Measurements from ENCODE around the gene TMPRSS9. TPM values are rescaled to one million over a fixed set of nuclear protein-coding genes. Genes with fewer than 3 reads are reported as not detected.

Gene TMPRSS9
- total and polyA plus RNA-seq, 8 donors: 0.09 to 0.84 (median 0.58) TPM

- intact Hi-C loops (cut with DNase I): no loop called here
- FAIRE-seq: no peak
- WGBS, 2 donors: 91 to 93% methylated on average over 37 to 45 of the region's 45 CpGs
- H3K9me3 ChIP-seq: no peaks in the 10 kb centered on the region
- H3K27ac ChIP-seq: no peak overlapping the region
- H3K4me1 ChIP-seq: no peaks in the 10 kb centered on the region
- no peak overlapping the region for H3K4me3 ChIP-seq
- TF ChIP-seq CTCF (IDR thresholded peaks at IDR 0.05): no peak
- ATAC-seq: peak in 2 of 4 donors; percentile 12 to 14
- peak in 2 of 6 donors; percentile 55 to 76 for DNase-seq
- H3K27me3 ChIP-seq: no peaks in the 10 kb centered on the region
- H3K36me3 ChIP-seq: peaks cover 0 to 17% (median 0%) of the 10 kb centered on the region in 3 donors
Measured at GRCh38 chr19:2353159-2353886, 6.7 kb upstream of the TMPRSS9 start.

- FAIRE-seq: no peak
- Histone ChIP-seq H3K4me3 (no peak overlapping the region), H3K36me3 (peaks cover 0 to 17% (median 0%) of the 10 kb centered on the region in 3 donors), H3K4me1 (no peaks in the 10 kb centered on the region), H3K9me3 (no peaks in the 10 kb centered on the region), H3K27me3 (no peaks in the 10 kb centered on the region), H3K27ac (no peak overlapping the region)
- 93 to 94% methylated on average over 34 of the region's 34 CpGs for WGBS, 2 donors
- no peak for ATAC-seq
- no peak for DNase-seq
- no peak for TF ChIP-seq CTCF (IDR thresholded peaks at IDR 0.05)
- intact Hi-C loops (cut with DNase I): no loop called here
Measured at GRCh38 chr19:2353887-2354592, 6.0 kb upstream of the TMPRSS9 start.

- no peak for TF ChIP-seq CTCF (IDR thresholded peaks at IDR 0.05)
- Histone ChIP-seq H3K9me3 (no peaks in the 10 kb centered on the region), H3K27ac (no peak overlapping the region), H3K36me3 (peaks cover 0 to 17% (median 0%) of the 10 kb centered on the region in 3 donors), H3K27me3 (no peaks in the 10 kb centered on the region), H3K4me1 (no peaks in the 10 kb centered on the region), H3K4me3 (no peak overlapping the region)
- WGBS, 2 donors: 90 to 94% methylated on average over 17 of the region's 17 CpGs
- FAIRE-seq: no peak
- DNase-seq: no peak
- intact Hi-C loops (cut with DNase I): no loop called here
- no peak for ATAC-seq
Measured at GRCh38 chr19:2354670-2355069, 5.4 kb upstream of the TMPRSS9 start.

GRCh38 chr19:2355168-2356035, 4.7 kb upstream of the TMPRSS9 start:
- no peak for TF ChIP-seq CTCF (IDR thresholded peaks at IDR 0.05)
- Histone ChIP-seq H3K4me3 (no peak overlapping the region), H3K9me3 (no peaks in the 10 kb centered on the region), H3K36me3 (peaks cover 0 to 17% (median 0%) of the 10 kb centered on the region in 3 donors), H3K27ac (no peak overlapping the region), H3K27me3 (no peaks in the 10 kb centered on the region), H3K4me1 (no peaks in the 10 kb centered on the region)
- intact Hi-C loops (cut with DNase I): no loop called here
- DNase-seq (no peak), ATAC-seq (no peak), FAIRE-seq (no peak)
- 90 to 92% methylated on average over 24 of the region's 24 CpGs for WGBS, 2 donors

All from pancreas (tissue), 10 donors.